ENCODE data around the gene TRIM17. TPM values are rescaled to one million over a fixed set of nuclear protein-coding genes. Genes with fewer than 3 reads are reported as not detected.

The TRIM17 gene
- total RNA-seq (2021) (47.4 and 55.5 TPM in 2 replicates), Bru-seq, nascent RNA (percentile 63 among the genes with signal in this experiment), BruChase-seq, experiment 1, labeled RNA remaining after a 2-hour chase (percentile 74 among the genes with signal in this experiment), BruChase-seq, experiment 2, labeled RNA remaining after a 6-hour chase (percentile 79 among the genes with signal in this experiment)
- long read RNA-seq, partial matches to known transcripts, result 1 of 17 reads
- long read RNA-seq, other reads (novel, unspliced or antisense), result 13 of 17 reads

- Histone ChIP-seq H3K4me3 (peak within 1 kb of the TSS; percentile 64), H3K79me2 (ENCODE audit: low read depth) (peaks cover 16% of the 10 kb centered on the region; the same call in 1 of the 2 replicates), H3K9me3 (ENCODE audit: insufficient read depth, low read depth) (no peaks in the 10 kb centered on the region), H3K27ac (peak within 1 kb of the TSS; percentile 93), H2AFZ (peak within 1 kb of the TSS; percentile 73), H3K4me2 (peak within 1 kb of the TSS; percentile 86), H3F3A (ENCODE audit: insufficient read depth, low read depth) (peaks cover 37% of the 10 kb centered on the region), H3K4me1 (replicated peaks; ENCODE audit: insufficient read depth) (peaks cover 67% of the 10 kb centered on the region), H3K36me3 (ENCODE audit: low read depth) (no peaks in the 10 kb centered on the region), H4K20me1 (ENCODE audit: insufficient read depth) (no peaks in the 10 kb centered on the region), H3K27me3 (ENCODE audit: insufficient read depth, low read depth) (no peaks in the 10 kb centered on the region), H3K9me2 (ENCODE audit: insufficient read depth) (no peaks in the 10 kb centered on the region)
- BruUV-seq (replicated peaks), result no TSS peak
- POLR2A ChIA-PET (ENCODE audit: unreplicated experiment), result no interaction called here
- peak in 1 of 2 experiments; percentile 79 for DNase-seq
- no peak for TF ChIP-seq EZH2 (IDR thresholded peaks at IDR 0.05; ENCODE audit: low read depth)
- peak; percentile 63 for TF ChIP-seq CTCF (conservative IDR thresholded peaks at IDR 0.05)
- intact Hi-C loops (cut with micrococcal nuclease; ENCODE audit: unreplicated experiment), result loop anchor here (1.0 to 10.0 kb wide), 2 partner anchors 9 to 808 kb away; no protein-coding TSS in a partner anchor
- CTCF ChIA-PET, result no interaction called here
Measured at GRCh38 chr1:228416217-228416933, at the start of gene TRIM17. TRIM17 (minus strand) TSS chr1:228416861; CDS start chr1:228415072, 1,789 bp downstream.

GRCh38 chr1:228465571-228466146, 49.0 kb upstream of the TRIM17 start:
- H2AFZ ChIP-seq, result no peak overlapping the region
- H3K27ac ChIP-seq, result no peak overlapping the region
- no peaks in the 10 kb centered on the region for H3K79me2 ChIP-seq (ENCODE audit: low read depth)
- H3K36me3 ChIP-seq (ENCODE audit: low read depth), result no peaks in the 10 kb centered on the region
- TF ChIP-seq CTCF (conservative IDR thresholded peaks at IDR 0.05), result no peak
- TF ChIP-seq EZH2 (IDR thresholded peaks at IDR 0.05; ENCODE audit: low read depth), result no peak
- H4K20me1 ChIP-seq (ENCODE audit: insufficient read depth), result no peaks in the 10 kb centered on the region
- H3K9me3 ChIP-seq (ENCODE audit: insufficient read depth, low read depth), result no peaks in the 10 kb centered on the region
- intact Hi-C loops (cut with micrococcal nuclease; ENCODE audit: unreplicated experiment), result no loop called here
- H3F3A ChIP-seq (ENCODE audit: insufficient read depth, low read depth), result no peaks in the 10 kb centered on the region
- POLR2A ChIA-PET (ENCODE audit: unreplicated experiment), result no interaction called here
- no peak for DNase-seq
- H3K27me3 ChIP-seq (ENCODE audit: insufficient read depth, low read depth), result peaks cover 23% of the 10 kb centered on the region; the same call in 1 of the 2 replicates
- no peaks in the 10 kb centered on the region for H3K4me1 ChIP-seq (replicated peaks; ENCODE audit: insufficient read depth)
- CTCF ChIA-PET, result no interaction called here
- H3K4me2 ChIP-seq, result no peak overlapping the region
- H3K4me3 ChIP-seq, result no peak overlapping the region
- BruUV-seq (replicated peaks), result no TSS peak
- no peaks in the 10 kb centered on the region for H3K9me2 ChIP-seq (ENCODE audit: insufficient read depth)

GRCh38 chr1:228465141-228465540, 48.5 kb upstream of the TRIM17 start:
- no peaks in the 10 kb centered on the region for H3K4me1 ChIP-seq (replicated peaks; ENCODE audit: insufficient read depth)
- no peaks in the 10 kb centered on the region for H3F3A ChIP-seq (ENCODE audit: insufficient read depth, low read depth)
- DNase-seq, result no peak
- H3K27ac ChIP-seq, result no peak overlapping the region
- H3K4me2 ChIP-seq, result no peak overlapping the region
- TF ChIP-seq EZH2 (IDR thresholded peaks at IDR 0.05; ENCODE audit: low read depth), result no peak
- no peaks in the 10 kb centered on the region for H4K20me1 ChIP-seq (ENCODE audit: insufficient read depth)
- H3K79me2 ChIP-seq (ENCODE audit: low read depth), result no peaks in the 10 kb centered on the region
- no peaks in the 10 kb centered on the region for H3K9me2 ChIP-seq (ENCODE audit: insufficient read depth)
- no peaks in the 10 kb centered on the region for H3K36me3 ChIP-seq (ENCODE audit: low read depth)
- H3K4me3 ChIP-seq, result no peak overlapping the region
- H2AFZ ChIP-seq, result no peak overlapping the region
- ChIA-PET CTCF (no interaction called here), POLR2A (ENCODE audit: unreplicated experiment) (no interaction called here)
- peaks cover 23% of the 10 kb centered on the region; the same call in 1 of the 2 replicates for H3K27me3 ChIP-seq (ENCODE audit: insufficient read depth, low read depth)
- intact Hi-C loops (cut with micrococcal nuclease; ENCODE audit: unreplicated experiment), result no loop called here
- BruUV-seq (replicated peaks), result no TSS peak
- no peaks in the 10 kb centered on the region for H3K9me3 ChIP-seq (ENCODE audit: insufficient read depth, low read depth)
